GM06990 (cell line): Measurements from ENCODE around the gene NLN.

Experiments used
- DNase-seq: peaks from one replicate; pipeline ENCODE4 v3.0.0-alpha.2; 2011; ENCODE audit not compliant: insufficient read length; ENCODE audit errors: extremely low read depth
- H3K27me3 ChIP-seq: replicated peaks from 2 replicates; pipeline ENCODE4 v1.6.0; 2011; ENCODE audit warnings: low read length; ENCODE audit not compliant: control insufficient read depth, insufficient read depth
- H3K36me3 ChIP-seq: 2 replicates; pipeline ENCODE4 v1.5.1; 2011; ENCODE audit warnings: low read length; ENCODE audit not compliant: control insufficient read depth, insufficient read depth
- H3K4me3 ChIP-seq: replicated peaks from 2 replicates; pipeline ENCODE4 v1.5.1; 2011; ENCODE audit warnings: low read depth, mild to moderate bottlenecking, control low read depth, low read length
- CTCF ChIP-seq: IDR thresholded peaks from 2 replicates; pipeline ENCODE4 v1.5.1; 2011; ENCODE audit warnings: low read length, control low read depth, mild to moderate bottlenecking, inconsistent platforms; ENCODE audit not compliant: insufficient read depth, poor library complexity, severe bottlenecking

The NLN gene

DNA sequence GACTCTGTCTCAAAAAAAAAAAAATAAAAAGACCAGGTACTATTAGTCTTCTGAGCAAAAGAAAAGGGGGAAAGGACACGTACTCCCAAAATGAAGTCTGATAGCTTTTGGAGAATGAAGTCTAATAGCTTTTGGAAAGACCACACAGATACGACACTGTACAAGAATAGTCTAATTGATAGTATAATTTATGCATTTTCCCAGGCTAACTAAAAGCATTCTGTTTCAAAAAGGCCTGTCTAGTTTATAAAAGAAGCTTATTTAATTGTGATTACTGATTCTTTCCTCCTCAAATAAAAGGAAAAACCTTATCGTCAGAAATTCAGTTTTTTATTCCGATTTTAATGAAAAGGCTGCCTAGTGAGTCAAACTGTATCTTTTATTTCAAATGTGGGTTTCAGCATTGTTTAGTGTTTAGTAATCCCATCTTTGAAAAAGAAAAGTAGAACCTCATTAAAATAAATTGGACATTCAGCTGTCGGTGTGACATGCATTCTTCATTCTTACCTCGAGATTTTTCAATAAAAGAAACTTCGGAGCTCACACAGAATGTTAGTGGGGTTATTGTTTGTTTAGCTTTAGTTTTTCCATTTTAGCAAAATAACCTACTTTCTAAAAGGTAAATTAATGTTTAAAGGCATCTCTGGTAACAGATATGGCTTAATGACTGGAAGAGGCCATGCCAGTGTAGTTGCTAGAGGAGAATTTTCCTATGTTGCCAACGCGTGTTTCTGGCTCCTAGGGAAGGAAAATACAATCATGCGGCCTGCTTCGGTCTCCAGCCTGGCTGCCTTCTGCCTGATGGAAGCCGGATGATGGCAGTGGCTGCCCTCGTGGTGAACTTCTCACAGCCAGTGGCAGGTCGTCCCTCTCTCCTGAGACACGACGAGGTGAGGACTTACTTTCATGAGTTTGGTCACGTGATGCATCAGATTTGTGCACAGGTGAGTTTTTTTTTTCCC, 70.0 kb downstream of the NLN start:
- no peaks in the 10 kb centered on the region; the same call in 1 of the 2 replicates for H3K36me3 ChIP-seq
- TF ChIP-seq CTCF = no peak
- no peak for DNase-seq
- H3K4me3 ChIP-seq = no peak overlapping the region
- H3K27me3 ChIP-seq = no peaks in the 10 kb centered on the region

DNA sequence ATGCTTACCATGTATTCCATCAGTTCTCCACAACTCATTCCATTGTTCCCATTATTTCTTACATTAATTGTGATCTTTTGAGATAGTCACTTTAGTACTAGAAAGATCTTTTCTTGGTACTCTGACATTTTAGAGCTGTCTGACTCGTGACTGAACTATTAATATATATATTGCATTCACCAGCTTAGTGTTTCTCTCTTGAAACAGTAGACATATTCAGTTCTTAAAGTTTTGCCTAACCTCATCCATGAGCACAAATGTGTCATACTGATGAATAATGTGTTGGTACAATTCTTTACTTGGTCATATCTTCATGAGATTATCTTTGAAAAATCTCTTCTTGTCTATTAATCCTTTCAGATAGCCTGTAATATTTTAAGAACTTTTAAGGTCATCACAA, 74.3 kb downstream of the NLN start:
- H3K4me3 ChIP-seq = no peak overlapping the region
- no peak for DNase-seq
- H3K36me3 ChIP-seq = no peaks in the 10 kb centered on the region
- no peaks in the 10 kb centered on the region for H3K27me3 ChIP-seq
- TF ChIP-seq CTCF = no peak

DNA sequence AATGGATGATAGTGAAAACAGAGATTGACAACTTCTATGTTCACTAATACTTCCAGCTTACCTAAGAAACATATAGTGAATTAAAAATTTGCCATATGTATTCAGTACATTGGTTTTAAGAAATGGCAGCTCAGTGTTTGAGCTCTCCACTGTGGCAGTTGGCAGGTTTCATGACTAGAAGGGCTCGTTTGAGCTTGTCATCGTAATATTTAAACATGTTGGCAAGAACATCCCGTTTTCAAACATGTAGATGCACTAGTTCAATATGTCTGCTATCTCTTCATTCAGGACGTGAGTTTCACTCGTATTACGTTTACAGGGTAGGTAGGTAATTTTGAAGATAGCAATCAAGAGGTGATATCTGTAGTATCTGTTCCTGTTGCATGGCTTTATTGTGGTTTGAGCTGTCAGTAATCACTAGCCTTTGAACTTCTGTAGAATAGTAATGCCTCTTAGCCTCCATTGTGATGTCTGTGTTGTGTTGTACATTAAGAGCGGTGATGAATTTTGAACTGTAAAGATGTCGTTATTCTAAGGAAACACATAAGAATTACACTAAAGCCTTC, 74.8 kb downstream of the NLN start:
- no peaks in the 10 kb centered on the region for H3K27me3 ChIP-seq
- TF ChIP-seq CTCF = no peak
- no peak overlapping the region for H3K4me3 ChIP-seq
- no peaks in the 10 kb centered on the region for H3K36me3 ChIP-seq
- no peak for DNase-seq

DNA sequence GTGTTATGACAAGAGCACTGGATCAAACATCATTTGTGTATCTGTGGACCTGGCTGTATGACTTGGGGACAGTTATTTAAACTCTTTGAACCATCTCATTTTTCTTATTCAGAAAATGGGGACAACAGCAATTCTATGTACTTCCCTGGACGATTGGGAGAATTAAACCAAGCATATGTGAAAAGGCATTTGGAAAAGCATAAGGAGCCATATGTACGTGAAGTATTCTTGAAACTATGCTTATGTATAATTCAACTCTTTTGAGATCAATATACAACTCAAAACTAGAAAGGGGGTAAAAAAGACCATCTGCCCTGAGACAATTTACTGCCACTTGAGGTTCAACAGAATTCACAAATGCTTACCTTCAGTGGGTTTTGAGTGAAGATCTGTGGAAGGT, 75.5 kb downstream of the NLN start:
- no peak overlapping the region for H3K4me3 ChIP-seq
- DNase-seq = no peak
- H3K27me3 ChIP-seq = no peaks in the 10 kb centered on the region
- H3K36me3 ChIP-seq = no peaks in the 10 kb centered on the region
- TF ChIP-seq CTCF = no peak

- Histone ChIP-seq H3K36me3 (no peaks in the 10 kb centered on the region; the same call in 1 of the 2 replicates), H3K4me3 (no peak overlapping the region), H3K27me3 (no peaks in the 10 kb centered on the region)
- no peak for DNase-seq
- no peak for TF ChIP-seq CTCF
Observed at GRCh38 chr5:65799857-65800256, 77.9 kb downstream of the NLN start.
